H1 (cell line): ENCODE measurements around the gene PET100. TPM values are rescaled to one million over a fixed set of nuclear protein-coding genes. Genes with fewer than 3 reads are reported as not detected.

Source experiments
- CTCF ChIA-PET: fragments of 300-600 bp; sonication (Branson Sonifier 250); formaldehyde crosslinking; loops from one replicate; lab custom pipeline; 2021; ENCODE audit not compliant: partially characterized antibody; lab: Charles Lee
- POLR2A ChIA-PET: fragments of 300-600 bp; sonication (Branson Sonifier 250); formaldehyde crosslinking; loops from one replicate; lab custom pipeline; 2021; ENCODE audit warnings: inconsistent platforms; ENCODE audit not compliant: partially characterized antibody; lab: Charles Lee
- DNase-seq, 2 experiments: peaks; one replicate each; pipeline versions ENCODE4 v3.0.0 to v3.0.0-alpha.2; 2010 to 2022; ENCODE audit warnings: low spot score in 2 of 2, low read depth in 1 of 2, mixed read lengths in 1 of 2
- FAIRE-seq: peaks from 2 replicates; lab custom pipeline; 2011; peaks lifted over from hg19 to GRCh38; lab: Jason Lieb, UNC
- H2AFZ ChIP-seq: 2 replicates; pipeline ENCODE4 v1.8.1; 2012; ENCODE audit warnings: low read length, inconsistent platforms
- H2AK5ac ChIP-seq: 2 replicates; pipeline ENCODE4 v1.6.1; 2013; ENCODE audit warnings: low read depth, low read length
- H2BK120ac ChIP-seq: replicated peaks from 2 replicates; pipeline ENCODE3; 2013; ENCODE audit warnings: low read depth, low read length, inconsistent platforms
- H2BK12ac ChIP-seq: 2 replicates; pipeline ENCODE4 v1.6.1; 2013; ENCODE audit warnings: low read depth, low read length
- H2BK15ac ChIP-seq: 2 replicates; pipeline ENCODE4 v1.6.1; 2013; ENCODE audit warnings: low read length
- H2BK20ac ChIP-seq: 2 replicates; pipeline ENCODE4 v1.6.1; 2013; ENCODE audit warnings: low read length
- H2BK5ac ChIP-seq: 2 replicates; pipeline ENCODE4 v1.6.1; 2013; ENCODE audit warnings: low read depth, low read length
- H3K14ac ChIP-seq: 2 replicates; pipeline ENCODE4 v1.6.1; 2013; ENCODE audit warnings: inconsistent platforms; ENCODE audit not compliant: insufficient read length
- H3K18ac ChIP-seq: 2 replicates; pipeline ENCODE4 v1.6.1; 2013; ENCODE audit warnings: low read length; ENCODE audit errors: extremely low read depth
- H3K23ac ChIP-seq: 2 replicates; pipeline ENCODE4 v1.6.1; 2013; ENCODE audit warnings: inconsistent platforms; ENCODE audit not compliant: insufficient read length
- H3K23me2 ChIP-seq: 2 replicates; pipeline ENCODE4 v1.6.1; 2013; ENCODE audit warnings: low read depth, low read length
- H3K27ac ChIP-seq: 2 replicates; pipeline ENCODE4 v1.6.1; 2011; ENCODE audit warnings: low read depth, low read length, inconsistent platforms
- H3K27me3 ChIP-seq, 4 experiments: replicated peaks in 1 of 4; 1 replicate in 1 of 4; 2 replicates in 3 of 4; pipeline versions ENCODE4 v1.6.1 to v1.8.1; 2011 to 2013; ENCODE audit warnings: low read length in 3 of 4, mild to moderate bottlenecking in 3 of 4, inconsistent platforms in 2 of 4, mixed read lengths in 2 of 4, moderate library complexity in 1 of 4; ENCODE audit not compliant: control insufficient read depth in 3 of 4, insufficient read depth in 3 of 4; ENCODE audit errors: extremely low read depth in 1 of 4
- H3K36me3 ChIP-seq, 4 experiments: 2 replicates each; pipeline versions ENCODE4 v1.6.1 to v1.8.1; 2011 to 2013; ENCODE audit warnings: mild to moderate bottlenecking in 4 of 4, low read length in 3 of 4, moderate library complexity in 2 of 4, control low read depth in 1 of 4, inconsistent platforms in 1 of 4; ENCODE audit not compliant: insufficient read depth in 4 of 4, control insufficient read depth in 2 of 4
- H3K4ac ChIP-seq: replicated peaks from 2 replicates; pipeline ENCODE3; 2013; ENCODE audit warnings: low read length, low read depth, mixed read lengths, inconsistent platforms; ENCODE audit not compliant: insufficient read length
- H3K4me1 ChIP-seq, 4 experiments: replicated peaks in 1 of 4; 1 replicate in 1 of 4; 2 replicates in 3 of 4; pipeline versions ENCODE4 v1.6.1 to v1.8.1; 2011 to 2013; ENCODE audit warnings: low read length in 3 of 4, inconsistent platforms in 2 of 4, mixed read lengths in 1 of 4; ENCODE audit not compliant: insufficient read depth in 4 of 4, control insufficient read depth in 3 of 4
- H3K4me2 ChIP-seq, 2 experiments: 2 replicates each; pipeline versions ENCODE4 v1.6.1 to v1.8.1; 2011 to 2013; ENCODE audit warnings: low read depth in 2 of 2, low read length in 2 of 2, control low read depth in 1 of 2, inconsistent platforms in 1 of 2, mild to moderate bottlenecking in 1 of 2; ENCODE audit not compliant: insufficient read depth in 1 of 2
- H3K4me3 ChIP-seq, 4 experiments: fragments of 200-600, 300-600 bp in 1 of 4; sonication (generic), shearing (Covaris generic), sonication (Bioruptor Twin) in 1 of 4; 2 replicates each; pipeline versions ENCODE4 v1.5.1 to v1.8.1; 2011 to 2016; ENCODE audit warnings: low read length in 4 of 4, low read depth in 3 of 4, control low read depth in 2 of 4, inconsistent platforms in 2 of 4, mild to moderate bottlenecking in 2 of 4, mixed read lengths in 1 of 4, moderate library complexity in 1 of 4; ENCODE audit not compliant: insufficient read depth in 2 of 4; ENCODE audit errors: extremely low read depth in 1 of 4
- H3K56ac ChIP-seq: replicated peaks from 2 replicates; pipeline ENCODE3; 2013; ENCODE audit warnings: low read depth, mild to moderate bottlenecking, mixed read lengths, low read length, inconsistent platforms; ENCODE audit not compliant: insufficient read length
- H3K79me1 ChIP-seq: 2 replicates; pipeline ENCODE4 v1.6.1; 2013; ENCODE audit warnings: low read depth, low read length, control low read depth
- H3K79me2 ChIP-seq, 2 experiments: 2 replicates each; pipeline versions ENCODE4 v1.6.1 to v1.8.1; 2012 to 2013; ENCODE audit warnings: low read length in 2 of 2, mild to moderate bottlenecking in 2 of 2, inconsistent platforms in 1 of 2; ENCODE audit not compliant: insufficient read depth in 2 of 2, control insufficient read depth in 1 of 2
- H3K9ac ChIP-seq, 4 experiments: replicated peaks in 1 of 4; 1 replicate in 1 of 4; 2 replicates in 3 of 4; pipeline versions ENCODE4 v1.6.1 to v1.8.1; 2011 to 2013; ENCODE audit warnings: low read depth in 3 of 4, low read length in 3 of 4, control low read depth in 2 of 4, mild to moderate bottlenecking in 2 of 4, moderate library complexity in 2 of 4, inconsistent platforms in 1 of 4; ENCODE audit errors: extremely low read depth in 1 of 4
- H3K9me3 ChIP-seq, 2 experiments: 2 replicates each; pipeline versions ENCODE4 v1.6.1 to v1.8.1; 2012 to 2013; ENCODE audit warnings: mild to moderate bottlenecking in 2 of 2, moderate library complexity in 2 of 2, control low read depth in 1 of 2, inconsistent platforms in 1 of 2, low read depth in 1 of 2, low read length in 1 of 2, mixed read lengths in 1 of 2; ENCODE audit not compliant: insufficient read depth in 2 of 2
- H4K20me1 ChIP-seq, 2 experiments: replicated peaks in 1 of 2; 2 replicates each; pipeline versions ENCODE3 to v1.8.1; 2011 to 2013; ENCODE audit warnings: inconsistent platforms in 2 of 2, low read length in 2 of 2, mild to moderate bottlenecking in 1 of 2; ENCODE audit not compliant: insufficient read depth in 2 of 2, control insufficient read depth in 1 of 2
- H4K5ac ChIP-seq: 2 replicates; pipeline ENCODE4 v1.6.1; 2013; ENCODE audit warnings: low read length, low read depth, mixed read lengths, inconsistent platforms; ENCODE audit not compliant: insufficient read length
- H4K8ac ChIP-seq: 2 replicates; pipeline ENCODE4 v1.8.0; 2013; ENCODE audit warnings: mild to moderate bottlenecking, moderate library complexity, low read length, inconsistent platforms; ENCODE audit not compliant: insufficient read depth; ENCODE audit errors: extremely low read depth
- H4K91ac ChIP-seq: replicated peaks from 2 replicates; pipeline ENCODE3; 2013; ENCODE audit warnings: low read length, mixed read lengths, inconsistent platforms; ENCODE audit not compliant: insufficient read length
- BRCA1 ChIP-seq: IDR thresholded peaks from 2 replicates; pipeline ENCODE4 v1.6.1; 2012; ENCODE audit warnings: low read depth, low read length, improper control_type of control experiment
- JUN ChIP-seq: IDR thresholded peaks from 2 replicates; pipeline ENCODE4 v1.6.1; 2011; ENCODE audit warnings: low read depth, mild to moderate bottlenecking, improper control_type of control experiment, low read length
- KDM1A ChIP-seq: fragments of 200-600, 300-600 bp; sonication (generic); IDR thresholded peaks from 2 replicates; pipeline ENCODE4 v1.7.1; 2016; ENCODE audit warnings: mild to moderate bottlenecking, low read length, borderline replicate concordance
- KDM5A ChIP-seq: fragments of 200-600 bp; IDR thresholded peaks from 2 replicates; pipeline ENCODE4 v1.7.1; 2012; ENCODE audit warnings: mild to moderate bottlenecking, low read length, inconsistent platforms, mixed read lengths
- NRF1 ChIP-seq: IDR thresholded peaks from 2 replicates; pipeline ENCODE4 v1.6.1; 2011; ENCODE audit warnings: mild to moderate bottlenecking, low read depth, low read length, improper control_type of control experiment
- RBBP5 ChIP-seq: IDR thresholded peaks from 2 replicates; pipeline ENCODE4 v1.7.1; 2012; ENCODE audit warnings: low read depth, mild to moderate bottlenecking, inconsistent platforms, low read length, moderate library complexity, borderline replicate concordance
- WGBS, 2 experiments: shearing (Covaris generic) in 1 of 2; methylation state at CpG; one replicate each; pipeline versions ENCODE4 v1.1.6 to v1.1.7; 2013 to 2015; ENCODE audit warnings: low lambda C conversion rate in 2 of 2, mixed read lengths in 2 of 2, inconsistent platforms in 1 of 2, low coverage in 1 of 2, missing lambda C conversion rate in 1 of 2; ENCODE audit not compliant: insufficient replicate concordance in 2 of 2, insufficient coverage in 1 of 2, insufficient read length in 1 of 2; ENCODE audit errors: extremely low coverage in 1 of 2, missing lambda C conversion rate in 1 of 2; 5-methylcytosine and 5-hydroxymethylcytosine counted together
- polyA plus RNA-seq, 7 experiments: library from polyadenylated mRNA; depleted of rRNA in 3 of 7; stranded (reverse) in 5 of 7; unstranded in 2 of 7; fragments of >200 nt in 5 of 7; fragments of 200-250 nt in 2 of 7; gene quantifications; 1 replicate in 5 of 7; 2 replicates in 1 of 7; 4 replicates in 1 of 7; pipeline versions ENCODE4 v1.2.1 to v1.2.3, GENCODE V29; 2011 to 2013; ENCODE audit warnings: missing spikeins in 2 of 7, mixed read lengths in 2 of 7
- total RNA-seq: library from RNA; stranded (reverse); fragmentation: NEBNext Ultra II Directional; extraction: Animal tissue kit (Norgen Biotek cat#: 25700); gene quantifications from 2 replicates; pipeline ENCODE4 v1.2.1, GENCODE V29; 2021

Gene PET100
- total and polyA plus RNA-seq, 2 of the 8 experiments (the other 6 are each of a cell fraction or from before 2014, with no cell fraction given) = 80.8 to 105 TPM

DNA sequence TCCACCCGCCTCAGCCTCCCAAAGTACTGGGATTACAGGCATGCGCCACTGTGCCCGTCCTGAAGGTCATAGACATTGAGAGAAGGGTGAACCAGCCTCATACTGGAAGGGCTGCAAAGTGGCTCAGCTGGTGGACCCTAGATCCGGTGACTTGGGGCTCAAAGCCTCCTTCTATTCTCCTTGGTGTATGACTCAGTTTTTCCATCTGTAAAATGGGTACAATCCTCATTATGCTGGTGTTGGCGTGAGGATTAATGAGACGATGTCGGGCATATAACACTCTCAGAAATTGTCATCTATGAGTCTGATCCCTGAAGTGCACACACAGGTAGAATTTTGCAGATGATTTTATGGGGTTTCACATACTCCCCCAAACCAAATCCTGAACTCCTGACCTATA, 39.8 kb upstream of the PET100 start:
- Histone ChIP-seq H3K4me2 (no peak overlapping the region), H3K56ac (no peak overlapping the region), H3K27ac (no peak overlapping the region), H3K14ac (no peak overlapping the region), H2BK12ac (no peak overlapping the region), H3K9ac (no peak overlapping the region), H3K9me3 (no peaks in the 10 kb centered on the region), H3K18ac (no peak overlapping the region), H3K36me3 (no peaks in the 10 kb centered on the region), H3K4me1 (0 out of 7 replicates have a peak, but pooled peaks cover 0 to 4% (median 0%) of the 10 kb centered on the region in 4 experiments), H2AK5ac (no peak overlapping the region), H4K20me1 (no peaks in the 10 kb centered on the region), H3K79me2 (no peaks in the 10 kb centered on the region), H3K79me1 (no peaks in the 10 kb centered on the region), H4K5ac (no peak overlapping the region), H2BK15ac (no peak overlapping the region), H3K4ac (no peak overlapping the region), H2BK5ac (no peak overlapping the region), H2BK20ac (no peak overlapping the region), H4K91ac (no peak overlapping the region), H3K27me3 (no peaks in the 10 kb centered on the region), H3K23ac (no peak overlapping the region), H4K8ac (no peak overlapping the region), H2BK120ac (no peak overlapping the region), H2AFZ (no peak overlapping the region), H3K4me3 (no peak overlapping the region), H3K23me2 (no peaks in the 10 kb centered on the region)
- CTCF ChIA-PET = interaction anchor here (0.9 to 2.5 kb wide), 2 partner anchors 16 to 207 kb away, joined by 3 to 8 read pairs; no protein-coding TSS in a partner anchor
- POLR2A ChIA-PET = interaction anchor here (1.1 to 1.7 kb wide), 2 partner anchors 44 to 55 kb away, joined by 3 read pairs; partner anchors contain the start of gene PCP2
- no peak for FAIRE-seq
- no peak for DNase-seq
- 90% methylated on average over 7 of the region's 7 CpGs; no CpG with 5 or more reads in 1 of the 2 experiments for WGBS, 2 experiments
- no peak for TF ChIP-seq RBBP5
- no peak for TF ChIP-seq JUN
- TF ChIP-seq KDM1A = peak; percentile 72
- TF ChIP-seq NRF1 = no peak
- no peak for TF ChIP-seq BRCA1
- TF ChIP-seq KDM5A = no peak
